Measurements from ENCODE around the gene PFKM.
"Not testable (repeated sequence)": the region's sequence is repeated elsewhere in the genome, so short reads cannot be mapped to it uniquely, and the experiment has no call there.

PFKM gene

GRCh38 chr12:48084841-48085460 is 34.2 kb upstream of the PFKM start:
- H3K9me3 ChIP-seq (ENCODE audit: insufficient read depth, low read depth, low read length): no peaks in the 10 kb centered on the region
- no peak overlapping the region for H3K9ac ChIP-seq (ENCODE audit: low read depth, low read length)
- H3K4me1 ChIP-seq (ENCODE audit: insufficient read depth, low read length): no peaks in the 10 kb centered on the region
- H3K27ac ChIP-seq (ENCODE audit: low read length): no peak overlapping the region
- no peaks in the 10 kb centered on the region for H3K27me3 ChIP-seq (ENCODE audit: insufficient read depth, low read length)
- H3K4me3 ChIP-seq (ENCODE audit: low read length): no peak overlapping the region
- peaks cover 78% of the 10 kb centered on the region for H3K36me3 ChIP-seq (ENCODE audit: insufficient read depth, low read depth, low read length)

GRCh38 chr12:48086327-48086726 is 32.8 kb upstream of the PFKM start:
- H3K4me3 ChIP-seq (ENCODE audit: low read length): no peak overlapping the region
- H3K27ac ChIP-seq (ENCODE audit: low read length): no peak overlapping the region
- no peaks in the 10 kb centered on the region for H3K9me3 ChIP-seq (ENCODE audit: insufficient read depth, low read depth, low read length)
- H3K27me3 ChIP-seq (ENCODE audit: insufficient read depth, low read length): no peaks in the 10 kb centered on the region
- H3K9ac ChIP-seq (ENCODE audit: low read depth, low read length): no peak overlapping the region
- peaks cover 83% of the 10 kb centered on the region for H3K36me3 ChIP-seq (ENCODE audit: insufficient read depth, low read depth, low read length)
- H3K4me1 ChIP-seq (ENCODE audit: insufficient read depth, low read length): no peaks in the 10 kb centered on the region

- Histone ChIP-seq H3K36me3 (ENCODE audit: insufficient read depth, low read depth, low read length) (peaks cover 67% of the 10 kb centered on the region), H3K27me3 (ENCODE audit: insufficient read depth, low read length) (no peaks in the 10 kb centered on the region), H3K9me3 (ENCODE audit: insufficient read depth, low read depth, low read length) (no peaks in the 10 kb centered on the region), H3K4me1 (ENCODE audit: insufficient read depth, low read length) (no peaks in the 10 kb centered on the region), H3K4me3 (ENCODE audit: low read length) (no peak overlapping the region), H3K9ac (ENCODE audit: low read depth, low read length) (no peak overlapping the region), H3K27ac (ENCODE audit: low read length) (no peak overlapping the region)
These were observed 26.6 kb upstream of the PFKM start for GRCh38 chr12:48092611-48093010.

GRCh38 chr12:48104531-48104930 is 14.6 kb upstream of the PFKM start:
- H3K9ac ChIP-seq (ENCODE audit: low read depth, low read length): peak overlapping the region; percentile 97; the same call in 1 of the 2 replicates
- H3K36me3 ChIP-seq (ENCODE audit: insufficient read depth, low read depth, low read length): no peaks in the 10 kb centered on the region
- peaks cover 13% of the 10 kb centered on the region for H3K4me1 ChIP-seq (ENCODE audit: insufficient read depth, low read length)
- peak overlapping the region; percentile 99 for H3K4me3 ChIP-seq (ENCODE audit: low read length)
- H3K9me3 ChIP-seq (ENCODE audit: insufficient read depth, low read depth, low read length): no peaks in the 10 kb centered on the region
- H3K27ac ChIP-seq (ENCODE audit: low read length): no peak overlapping the region
- peaks cover 15% of the 10 kb centered on the region; the same call in 1 of the 2 replicates for H3K27me3 ChIP-seq (ENCODE audit: insufficient read depth, low read length)

GRCh38 chr12:48105321-48105866 is 13.8 kb upstream of the PFKM start:
- no peaks in the 10 kb centered on the region for H3K9me3 ChIP-seq (ENCODE audit: insufficient read depth, low read depth, low read length)
- H3K4me1 ChIP-seq (ENCODE audit: insufficient read depth, low read length): peaks cover 13% of the 10 kb centered on the region
- H3K27ac ChIP-seq (ENCODE audit: low read length): peak overlapping the region; percentile 89
- peaks cover 24% of the 10 kb centered on the region; the same call in 1 of the 2 replicates for H3K27me3 ChIP-seq (ENCODE audit: insufficient read depth, low read length)
- H3K4me3 ChIP-seq (ENCODE audit: low read length): peak overlapping the region; percentile 99
- peak overlapping the region; percentile 97 for H3K9ac ChIP-seq (ENCODE audit: low read depth, low read length)
- H3K36me3 ChIP-seq (ENCODE audit: insufficient read depth, low read depth, low read length): no peaks in the 10 kb centered on the region

- H3K4me3 ChIP-seq (ENCODE audit: low read length): peak within 1 kb of the TSS; percentile 99
- peak within 1 kb of the TSS; percentile 97 for H3K9ac ChIP-seq (ENCODE audit: low read depth, low read length)
- peaks cover 13% of the 10 kb centered on the region for H3K4me1 ChIP-seq (ENCODE audit: insufficient read depth, low read length)
- no peaks in the 10 kb centered on the region for H3K9me3 ChIP-seq (ENCODE audit: insufficient read depth, low read depth, low read length)
- no peaks in the 10 kb centered on the region for H3K36me3 ChIP-seq (ENCODE audit: insufficient read depth, low read depth, low read length)
- H3K27me3 ChIP-seq (ENCODE audit: insufficient read depth, low read length): peaks cover 30% of the 10 kb centered on the region
- H3K27ac ChIP-seq (ENCODE audit: low read length): peak within 1 kb of the TSS; percentile 89
These were observed 13.1 kb upstream of the PFKM start, which contains the start of gene SENP1 for GRCh38 chr12:48105867-48106680. Gene SENP1, minus strand, starts transcription at chr12:48106079. Its CDS starts 4,607 bp downstream, at chr12:48101472.

- Histone ChIP-seq H3K36me3 (ENCODE audit: insufficient read depth, low read depth, low read length) (no peaks in the 10 kb centered on the region), H3K27me3 (ENCODE audit: insufficient read depth, low read length) (peaks cover 32% of the 10 kb centered on the region), H3K4me3 (ENCODE audit: low read length) (peak overlapping the region; percentile 99), H3K9ac (ENCODE audit: low read depth, low read length) (peak overlapping the region; percentile 97), H3K27ac (ENCODE audit: low read length) (peak overlapping the region; percentile 89), H3K4me1 (ENCODE audit: insufficient read depth, low read length) (peaks cover 13% of the 10 kb centered on the region), H3K9me3 (ENCODE audit: insufficient read depth, low read depth, low read length) (no peaks in the 10 kb centered on the region)
These were observed 12.2 kb upstream of the PFKM start for GRCh38 chr12:48106681-48107613.

GRCh38 chr12:48109424-48109823 is 9.7 kb upstream of the PFKM start:
- Histone ChIP-seq H3K4me1 (ENCODE audit: insufficient read depth, low read length) (peaks cover 11% of the 10 kb centered on the region), H3K27me3 (ENCODE audit: insufficient read depth, low read length) (peaks cover 32% of the 10 kb centered on the region), H3K9ac (ENCODE audit: low read depth, low read length) (no peak overlapping the region), H3K4me3 (ENCODE audit: low read length) (no peak overlapping the region), H3K9me3 (ENCODE audit: insufficient read depth, low read depth, low read length) (no peaks in the 10 kb centered on the region), H3K36me3 (ENCODE audit: insufficient read depth, low read depth, low read length) (no peaks in the 10 kb centered on the region), H3K27ac (ENCODE audit: low read length) (no peak overlapping the region)

GRCh38 chr12:48110691-48111311 is 8.4 kb upstream of the PFKM start:
- Histone ChIP-seq H3K9ac (ENCODE audit: low read depth, low read length) (no peak overlapping the region), H3K27me3 (ENCODE audit: insufficient read depth, low read length) (peaks cover 32% of the 10 kb centered on the region), H3K27ac (ENCODE audit: low read length) (no peak overlapping the region), H3K4me3 (ENCODE audit: low read length) (no peak overlapping the region), H3K36me3 (ENCODE audit: insufficient read depth, low read depth, low read length) (no peaks in the 10 kb centered on the region), H3K9me3 (ENCODE audit: insufficient read depth, low read depth, low read length) (no peaks in the 10 kb centered on the region), H3K4me1 (ENCODE audit: insufficient read depth, low read length) (peaks cover 5% of the 10 kb centered on the region)

- not testable (repeated sequence) for H3K4me3 ChIP-seq (ENCODE audit: low read length); H3K9ac ChIP-seq (ENCODE audit: low read depth, low read length); H3K27ac ChIP-seq (ENCODE audit: low read length); H3K36me3 ChIP-seq (ENCODE audit: insufficient read depth, low read depth, low read length); H3K4me1 ChIP-seq (ENCODE audit: insufficient read depth, low read length); H3K9me3 ChIP-seq (ENCODE audit: insufficient read depth, low read depth, low read length)
- peaks cover 32% of the 10 kb centered on the region for H3K27me3 ChIP-seq (ENCODE audit: insufficient read depth, low read length)
These were observed 7.9 kb upstream of the PFKM start for GRCh38 chr12:48111312-48111693.

GRCh38 chr12:48115957-48116356 is 3.2 kb upstream of the PFKM start:
- H3K4me1 ChIP-seq (ENCODE audit: insufficient read depth, low read length): peaks cover 8% of the 10 kb centered on the region; the same call in 1 of the 2 replicates
- peaks cover 3% of the 10 kb centered on the region; the same call in 1 of the 2 replicates for H3K27me3 ChIP-seq (ENCODE audit: insufficient read depth, low read length)
- H3K4me3 ChIP-seq (ENCODE audit: low read length): no peak overlapping the region
- no peaks in the 10 kb centered on the region for H3K9me3 ChIP-seq (ENCODE audit: insufficient read depth, low read depth, low read length)
- H3K36me3 ChIP-seq (ENCODE audit: insufficient read depth, low read depth, low read length): no peaks in the 10 kb centered on the region
- H3K9ac ChIP-seq (ENCODE audit: low read depth, low read length): no peak overlapping the region
- H3K27ac ChIP-seq (ENCODE audit: low read length): no peak overlapping the region
